ENCODE data around the gene IL31. TPM values are rescaled to one million over a fixed set of nuclear protein-coding genes. Genes with fewer than 3 reads are reported as not detected.

IL31 gene
- total and polyA plus RNA-seq, 2 donors (not counting 3 experiments of a cell fraction or from before 2014, with no cell fraction given) = not detected

DNA sequence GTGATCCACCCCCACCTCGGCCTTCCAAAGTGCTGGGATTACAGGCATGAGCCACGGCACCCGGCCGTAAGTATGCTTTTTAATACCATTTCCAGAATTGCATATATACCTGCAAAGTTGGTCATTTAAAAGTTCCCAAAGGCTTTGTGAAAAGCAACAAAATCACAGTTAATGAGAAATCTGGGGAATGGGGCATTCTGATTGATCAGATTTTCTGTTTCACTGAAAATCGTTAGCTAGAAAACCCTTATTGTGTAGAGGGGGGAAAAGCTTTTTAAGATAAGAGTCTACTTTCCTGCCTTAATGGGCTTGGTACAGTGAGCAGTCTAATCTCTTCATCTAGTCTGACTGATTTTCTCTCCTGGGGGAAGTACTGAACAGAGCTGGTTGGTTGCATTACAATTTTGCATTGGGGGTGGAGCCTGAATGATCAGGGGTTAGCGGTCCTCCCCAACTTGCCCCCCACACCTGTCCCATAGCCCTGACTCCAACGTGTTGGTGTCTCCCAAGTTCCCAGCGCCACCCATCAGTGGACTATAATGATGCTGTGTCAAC is 23.8 kb downstream of the IL31 start:
- H3K79me2 ChIP-seq (ENCODE audit: control insufficient read depth, insufficient read depth, low read length) = no peaks in the 10 kb centered on the region
- CTCF ChIA-PET = no interaction called here
- no peak overlapping the region for H3K4me2 ChIP-seq (ENCODE audit: insufficient read depth, low read length)
- H3K27me3 ChIP-seq (ENCODE audit: control insufficient read depth in 2 of 2, insufficient read depth in 2 of 2, low read length in 2 of 2) = no peaks in the 10 kb centered on the region
- no peak for TF ChIP-seq POLR2AphosphoS5 (IDR thresholded peaks at IDR 0.05; ENCODE audit: insufficient read depth, low read depth, low read length)
- DNase-seq (ENCODE audit: low read depth, low spot score) (no peak), FAIRE-seq (no peak)
- dilution Hi-C loops (cut with MboI; ENCODE audit: extremely low pct_ligation_motif_present, low sequenced_read_pairs) (no loop called here), intact Hi-C loops (cut with micrococcal nuclease) (no loop called here)
- H3K36me3 ChIP-seq (ENCODE audit: control insufficient read depth in 2 of 2, extremely low read depth in 1 of 2, insufficient read depth in 2 of 2, low read length in 2 of 2) = no peaks in the 10 kb centered on the region
- H3K9ac ChIP-seq (replicated peaks; ENCODE audit: extremely low read depth, insufficient read depth, low read length) = no peak overlapping the region
- no TSS peak for BruUV-seq (replicated peaks)
- H3K9me3 ChIP-seq (replicated peaks; ENCODE audit: control insufficient read depth, insufficient read depth, low read length) = no peaks in the 10 kb centered on the region
- no peaks in the 10 kb centered on the region for H3K9me1 ChIP-seq (replicated peaks; ENCODE audit: control insufficient read depth, extremely low read depth, insufficient read depth, low read length)
- no peak overlapping the region for H3K4me3 ChIP-seq (replicated peaks in 1 of 3; ENCODE audit: insufficient read depth in 1 of 3, low read depth in 1 of 3, low read length in 3 of 3)
- H2AFZ ChIP-seq (ENCODE audit: low read depth, low read length) = no peak overlapping the region
- POLR2A ChIA-PET = no interaction called here
- no peak overlapping the region for H3K27ac ChIP-seq (ENCODE audit: insufficient read depth, low read depth, low read length)
- H4K20me1 ChIP-seq (replicated peaks; ENCODE audit: control insufficient read depth, extremely low read depth, insufficient read depth, low read length) = no peaks in the 10 kb centered on the region
- H3K4me1 ChIP-seq (ENCODE audit: control insufficient read depth, extremely low read depth, insufficient read depth, low read length) = no peaks in the 10 kb centered on the region

DNA sequence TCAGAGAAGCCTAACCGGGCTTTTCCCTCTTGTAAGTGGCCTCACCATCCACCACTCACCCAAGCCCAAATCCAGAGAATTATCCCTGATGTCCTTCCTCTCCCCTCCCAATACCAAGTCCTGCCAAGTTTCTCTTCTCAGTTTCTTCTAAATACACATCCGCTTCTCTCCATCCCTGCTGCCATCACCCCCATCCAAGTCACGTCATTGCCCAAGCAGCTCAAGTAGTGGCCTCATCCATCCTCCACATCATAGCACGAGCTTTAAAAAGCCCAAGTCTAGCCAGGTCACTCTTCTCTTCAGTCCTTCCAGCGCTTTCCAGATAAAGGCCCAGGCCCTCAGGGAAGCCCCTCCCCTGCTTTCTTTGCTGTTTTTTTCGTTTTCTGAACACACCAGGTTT is 25.4 kb downstream of the IL31 start:
- no peaks in the 10 kb centered on the region for H3K9me1 ChIP-seq (replicated peaks; ENCODE audit: control insufficient read depth, extremely low read depth, insufficient read depth, low read length)
- no TSS peak for BruUV-seq (replicated peaks)
- H3K79me2 ChIP-seq (ENCODE audit: control insufficient read depth, insufficient read depth, low read length) = no peaks in the 10 kb centered on the region
- no peaks in the 10 kb centered on the region for H4K20me1 ChIP-seq (replicated peaks; ENCODE audit: control insufficient read depth, extremely low read depth, insufficient read depth, low read length)
- no peak for FAIRE-seq
- H3K9ac ChIP-seq (replicated peaks; ENCODE audit: extremely low read depth, insufficient read depth, low read length) = no peak overlapping the region
- no peak overlapping the region for H3K4me2 ChIP-seq (ENCODE audit: insufficient read depth, low read length)
- TF ChIP-seq, protein P1, sequence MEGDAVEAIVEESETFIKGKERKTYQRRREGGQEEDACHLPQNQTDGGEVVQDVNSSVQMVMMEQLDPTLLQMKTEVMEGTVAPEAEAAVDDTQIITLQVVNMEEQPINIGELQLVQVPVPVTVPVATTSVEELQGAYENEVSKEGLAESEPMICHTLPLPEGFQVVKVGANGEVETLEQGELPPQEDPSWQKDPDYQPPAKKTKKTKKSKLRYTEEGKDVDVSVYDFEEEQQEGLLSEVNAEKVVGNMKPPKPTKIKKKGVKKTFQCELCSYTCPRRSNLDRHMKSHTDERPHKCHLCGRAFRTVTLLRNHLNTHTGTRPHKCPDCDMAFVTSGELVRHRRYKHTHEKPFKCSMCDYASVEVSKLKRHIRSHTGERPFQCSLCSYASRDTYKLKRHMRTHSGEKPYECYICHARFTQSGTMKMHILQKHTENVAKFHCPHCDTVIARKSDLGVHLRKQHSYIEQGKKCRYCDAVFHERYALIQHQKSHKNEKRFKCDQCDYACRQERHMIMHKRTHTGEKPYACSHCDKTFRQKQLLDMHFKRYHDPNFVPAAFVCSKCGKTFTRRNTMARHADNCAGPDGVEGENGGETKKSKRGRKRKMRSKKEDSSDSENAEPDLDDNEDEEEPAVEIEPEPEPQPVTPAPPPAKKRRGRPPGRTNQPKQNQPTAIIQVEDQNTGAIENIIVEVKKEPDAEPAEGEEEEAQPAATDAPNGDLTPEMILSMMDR (IDR thresholded peaks at IDR 0.05; ENCODE audit: extremely low read depth in 1 of 2, insufficient read depth in 1 of 2, low read depth in 1 of 2, low read length in 2 of 2) = no peak
- TF ChIP-seq POLR2AphosphoS5 (IDR thresholded peaks at IDR 0.05; ENCODE audit: insufficient read depth, low read depth, low read length) = no peak
- no peak for TF ChIP-seq EZH2 (IDR thresholded peaks at IDR 0.05; ENCODE audit: borderline replicate concordance, low read depth, low read length, severe bottlenecking)
- no peak for TF ChIP-seq GATA2 (IDR thresholded peaks at IDR 0.05; ENCODE audit: insufficient read depth, insufficient read length, low read depth, low read length)
- TF ChIP-seq JUN (IDR thresholded peaks at IDR 0.05; ENCODE audit: borderline replicate concordance, insufficient read depth, insufficient read length, low read depth) = no peak
- ChIA-PET CTCF (no interaction called here), POLR2A (no interaction called here)
- H3K4me3 ChIP-seq (replicated peaks in 1 of 3; ENCODE audit: insufficient read depth in 1 of 3, low read depth in 1 of 3, low read length in 3 of 3) = no peak overlapping the region
- no peak overlapping the region for H2AFZ ChIP-seq (ENCODE audit: low read depth, low read length)
- no peaks in the 10 kb centered on the region for H3K36me3 ChIP-seq (ENCODE audit: control insufficient read depth in 2 of 2, extremely low read depth in 1 of 2, insufficient read depth in 2 of 2, low read length in 2 of 2)
- dilution Hi-C loops (cut with MboI; ENCODE audit: extremely low pct_ligation_motif_present, low sequenced_read_pairs) = no loop called here
- no peaks in the 10 kb centered on the region for H3K27me3 ChIP-seq (ENCODE audit: control insufficient read depth in 2 of 2, insufficient read depth in 2 of 2, low read length in 2 of 2)
- H3K4me1 ChIP-seq (ENCODE audit: control insufficient read depth, extremely low read depth, insufficient read depth, low read length) = no peaks in the 10 kb centered on the region
- H3K9me3 ChIP-seq (replicated peaks; ENCODE audit: control insufficient read depth, insufficient read depth, low read length) = no peaks in the 10 kb centered on the region
- DNase-seq (ENCODE audit: low read depth, low spot score) = no peak
- intact Hi-C loops (cut with micrococcal nuclease) = no loop called here
- H3K27ac ChIP-seq (ENCODE audit: insufficient read depth, low read depth, low read length) = no peak overlapping the region

Data from endothelial cell of umbilical vein (primary cell).